DND-41 (cell line): Measurements from ENCODE around the gene HLA-A.

ENCODE experiments used
- ATAC-seq: fragments of 200-7000 bp; cut with Tn5 transposase; 3 replicates; pipeline ENCODE4 v1.9.1; 2021; ENCODE audit warnings: low read depth; ENCODE audit not compliant: insufficient read depth
- DNase-seq: peaks from one replicate; pipeline ENCODE4 v3.0.0-alpha.2; 2020
- H2AFZ ChIP-seq: 2 replicates; pipeline ENCODE4 v1.6.0; 2012; ENCODE audit warnings: low read depth, low read length
- H3K27ac ChIP-seq: 2 replicates; pipeline ENCODE4 v1.5.1; 2012; ENCODE audit warnings: low read length, inconsistent platforms
- H3K27me3 ChIP-seq: fragments of 200-600 bp; sonication (generic); 2 replicates; pipeline ENCODE4 v1.6.0; 2012; ENCODE audit warnings: low read length, mild to moderate bottlenecking, inconsistent platforms; ENCODE audit not compliant: insufficient read depth, poor library complexity
- H3K36me3 ChIP-seq: 2 replicates; pipeline ENCODE4 v1.5.1; 2012; ENCODE audit warnings: low read length, inconsistent platforms; ENCODE audit not compliant: insufficient read depth
- H3K4me1 ChIP-seq: 2 replicates; pipeline ENCODE4 v1.5.1; 2012; ENCODE audit warnings: mild to moderate bottlenecking, low read length; ENCODE audit not compliant: insufficient read depth
- H3K4me2 ChIP-seq: 2 replicates; pipeline ENCODE4 v1.6.0; 2012; ENCODE audit warnings: mild to moderate bottlenecking, moderate library complexity, low read length, inconsistent platforms; ENCODE audit not compliant: insufficient read depth
- H3K4me3 ChIP-seq, 2 experiments: fragments of 200-600 bp in 1 of 2; shearing (Covaris generic) in 1 of 2; 2 replicates each; pipeline ENCODE4 v1.5.1; 2012 to 2016; ENCODE audit warnings: inconsistent platforms in 2 of 2, low read length in 2 of 2, mild to moderate bottlenecking in 2 of 2, low read depth in 1 of 2, moderate library complexity in 1 of 2
- H3K79me2 ChIP-seq: 2 replicates; pipeline ENCODE4 v1.6.0; 2012; ENCODE audit warnings: low read length, inconsistent platforms; ENCODE audit not compliant: insufficient read depth
- H3K9ac ChIP-seq: 2 replicates; pipeline ENCODE4 v1.6.0; 2012; ENCODE audit warnings: low read depth, mild to moderate bottlenecking, inconsistent platforms, low read length, moderate library complexity
- H3K9me3 ChIP-seq: 2 replicates; pipeline ENCODE4 v1.5.1; 2012; ENCODE audit warnings: low read length, moderate library complexity, mild to moderate bottlenecking, inconsistent platforms; ENCODE audit not compliant: insufficient read depth, severe bottlenecking
- H4K20me1 ChIP-seq: 2 replicates; pipeline ENCODE4 v1.6.0; 2012; ENCODE audit warnings: low read length; ENCODE audit not compliant: insufficient read depth
- EZH2 ChIP-seq: IDR thresholded peaks from 3 replicates; pipeline ENCODE4 v1.6.1; 2012; ENCODE audit warnings: borderline replicate concordance, low read depth, mild to moderate bottlenecking, moderate library complexity, low read length, inconsistent platforms; ENCODE audit not compliant: severe bottlenecking
- TF ChIP-seq, protein P1 (sequence below): IDR thresholded peaks from 2 replicates; pipeline ENCODE4 v1.5.1; 2012; ENCODE audit warnings: borderline replicate concordance, low read length, moderate library complexity, mild to moderate bottlenecking; ENCODE audit not compliant: poor library complexity, severe bottlenecking; ENCODE audit errors: extremely low read depth

HLA-A gene

DNA sequence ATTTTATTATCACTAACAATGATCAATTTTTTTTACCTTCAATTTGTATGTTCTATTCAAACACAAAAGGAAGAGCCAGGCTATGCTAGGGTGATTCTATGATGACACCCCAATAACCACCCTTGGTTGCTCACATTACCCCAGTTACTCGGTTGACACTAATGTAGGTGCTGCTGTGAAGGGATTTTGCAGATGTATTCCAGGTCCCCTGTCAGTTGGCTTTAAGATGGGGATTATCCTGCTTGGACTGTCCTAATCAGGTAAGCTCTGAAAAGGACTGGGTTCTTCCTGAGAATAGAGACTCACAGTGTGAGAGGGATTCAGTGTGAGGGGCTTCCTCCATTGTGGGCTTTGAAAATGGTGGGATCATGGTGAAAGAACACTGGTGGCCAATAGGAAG, 11.9 kb downstream of the HLA-A start:
- Histone ChIP-seq H3K4me2 (no peak overlapping the region), H3K27me3 (no peaks in the 10 kb centered on the region), H3K9me3 (no peaks in the 10 kb centered on the region), H3K4me3 (no peak overlapping the region), H2AFZ (no peak overlapping the region), H3K36me3 (no peaks in the 10 kb centered on the region), H3K4me1 (no peaks in the 10 kb centered on the region), H3K27ac (no peak overlapping the region), H4K20me1 (no peaks in the 10 kb centered on the region), H3K9ac (no peak overlapping the region), H3K79me2 (no peaks in the 10 kb centered on the region)
- no peak for TF ChIP-seq EZH2
- TF ChIP-seq, protein P1, sequence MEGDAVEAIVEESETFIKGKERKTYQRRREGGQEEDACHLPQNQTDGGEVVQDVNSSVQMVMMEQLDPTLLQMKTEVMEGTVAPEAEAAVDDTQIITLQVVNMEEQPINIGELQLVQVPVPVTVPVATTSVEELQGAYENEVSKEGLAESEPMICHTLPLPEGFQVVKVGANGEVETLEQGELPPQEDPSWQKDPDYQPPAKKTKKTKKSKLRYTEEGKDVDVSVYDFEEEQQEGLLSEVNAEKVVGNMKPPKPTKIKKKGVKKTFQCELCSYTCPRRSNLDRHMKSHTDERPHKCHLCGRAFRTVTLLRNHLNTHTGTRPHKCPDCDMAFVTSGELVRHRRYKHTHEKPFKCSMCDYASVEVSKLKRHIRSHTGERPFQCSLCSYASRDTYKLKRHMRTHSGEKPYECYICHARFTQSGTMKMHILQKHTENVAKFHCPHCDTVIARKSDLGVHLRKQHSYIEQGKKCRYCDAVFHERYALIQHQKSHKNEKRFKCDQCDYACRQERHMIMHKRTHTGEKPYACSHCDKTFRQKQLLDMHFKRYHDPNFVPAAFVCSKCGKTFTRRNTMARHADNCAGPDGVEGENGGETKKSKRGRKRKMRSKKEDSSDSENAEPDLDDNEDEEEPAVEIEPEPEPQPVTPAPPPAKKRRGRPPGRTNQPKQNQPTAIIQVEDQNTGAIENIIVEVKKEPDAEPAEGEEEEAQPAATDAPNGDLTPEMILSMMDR: no peak
- DNase-seq (no peak), ATAC-seq (no peak)

DNA sequence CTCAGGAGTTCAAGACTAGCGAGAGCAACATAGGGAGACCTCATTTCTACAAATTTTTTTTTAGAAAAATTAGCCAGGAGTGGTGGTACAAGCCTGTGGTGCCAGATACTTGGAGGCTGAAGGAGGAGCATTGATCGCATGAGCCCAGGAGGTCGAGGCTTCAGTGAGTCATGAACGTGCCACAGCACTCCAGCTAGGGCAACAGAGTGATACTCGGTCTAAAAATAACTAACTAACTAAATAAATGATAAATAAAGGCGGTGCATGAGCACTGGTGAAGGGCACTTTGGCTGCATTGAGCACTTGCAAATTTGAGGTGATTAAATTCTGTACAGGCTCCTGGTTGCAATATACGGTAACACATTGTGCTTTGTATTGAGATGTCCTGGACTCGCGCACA, 13.5 kb downstream of the HLA-A start:
- no peak overlapping the region for H3K27ac ChIP-seq

DNA sequence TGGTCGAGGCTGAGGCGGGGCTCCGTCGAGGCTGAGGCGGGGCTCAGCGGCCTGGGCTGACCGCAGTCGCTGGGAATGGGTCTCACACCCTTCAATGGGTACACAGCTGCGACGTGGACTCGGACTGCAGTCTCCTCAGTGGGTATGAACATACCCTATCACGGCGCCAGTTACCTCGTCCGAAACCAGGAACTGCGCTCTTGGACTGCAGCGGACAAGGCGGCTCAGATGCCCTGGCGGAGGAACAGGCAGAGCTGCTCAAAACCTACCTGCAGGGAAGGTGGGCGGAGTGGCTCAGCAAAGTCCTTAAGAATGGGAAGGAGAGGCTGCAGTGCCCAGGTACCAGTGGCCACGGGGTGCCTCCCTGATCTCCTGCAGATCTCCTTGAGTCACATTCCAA, 14.2 kb downstream of the HLA-A start:
- H3K4me2 ChIP-seq: no peak overlapping the region
- H2AFZ ChIP-seq: no peak overlapping the region
- H4K20me1 ChIP-seq: no peaks in the 10 kb centered on the region
- no peaks in the 10 kb centered on the region for H3K36me3 ChIP-seq
- H3K27ac ChIP-seq: no peak overlapping the region
- ATAC-seq (no peak), DNase-seq (no peak)
- no peak overlapping the region for H3K4me3 ChIP-seq
- no peaks in the 10 kb centered on the region for H3K4me1 ChIP-seq
- H3K9ac ChIP-seq: no peak overlapping the region
- H3K79me2 ChIP-seq: no peaks in the 10 kb centered on the region
- H3K9me3 ChIP-seq: no peaks in the 10 kb centered on the region
- H3K27me3 ChIP-seq: no peaks in the 10 kb centered on the region
- no peak for TF ChIP-seq EZH2
- TF ChIP-seq, protein P1: no peak

More for the DNA sequence above, 13.5 kb downstream of the HLA-A start:
- Histone ChIP-seq H3K36me3 (no peaks in the 10 kb centered on the region), H4K20me1 (no peaks in the 10 kb centered on the region), H3K4me3 (no peak overlapping the region), H3K27me3 (no peaks in the 10 kb centered on the region), H3K9me3 (no peaks in the 10 kb centered on the region), H3K4me1 (no peaks in the 10 kb centered on the region), H2AFZ (no peak overlapping the region), H3K79me2 (no peaks in the 10 kb centered on the region), H3K9ac (no peak overlapping the region), H3K4me2 (no peak overlapping the region)
- TF ChIP-seq EZH2: no peak
- TF ChIP-seq, protein P1: no peak
- DNase-seq (no peak), ATAC-seq (no peak)

DNA sequence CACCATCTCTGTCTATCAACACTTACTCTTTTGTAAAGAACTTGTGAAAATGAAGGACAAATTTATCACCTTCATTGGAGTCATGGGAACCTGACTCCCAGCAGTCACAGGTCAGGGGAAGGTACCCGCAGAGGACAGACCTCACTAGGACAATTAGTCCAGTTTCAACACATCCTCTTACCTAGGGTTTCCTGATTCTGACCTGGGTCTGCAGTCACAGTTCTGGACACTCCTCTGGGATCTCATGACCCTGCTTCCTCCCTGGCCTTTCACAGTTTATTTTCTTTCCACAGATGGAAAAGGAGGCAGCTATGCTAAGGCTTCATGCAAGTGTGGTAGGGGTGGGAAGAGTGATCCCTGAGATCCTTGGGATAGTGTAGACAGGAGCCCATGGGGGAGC, 15.7 kb downstream of the HLA-A start:
- Histone ChIP-seq H2AFZ (no peak overlapping the region), H3K9me3 (no peaks in the 10 kb centered on the region), H3K79me2 (no peaks in the 10 kb centered on the region), H3K4me1 (no peaks in the 10 kb centered on the region), H3K36me3 (no peaks in the 10 kb centered on the region), H3K27me3 (no peaks in the 10 kb centered on the region), H3K4me3 (no peak overlapping the region), H3K27ac (no peak overlapping the region), H3K4me2 (no peak overlapping the region), H4K20me1 (no peaks in the 10 kb centered on the region), H3K9ac (no peak overlapping the region)
- ATAC-seq: no peak
- TF ChIP-seq EZH2: no peak
- TF ChIP-seq, protein P1: no peak
- DNase-seq: no peak
